ENCODE data around the gene ZNF646.

The ZNF646 gene

GRCh38 chr16:31090540-31090939, 16.3 kb downstream of the ZNF646 start:
- no peaks in the 10 kb centered on the region for H4K20me1 ChIP-seq (ENCODE audit: insufficient read depth, low read length)
- H3K4me1 ChIP-seq (ENCODE audit: low read length): no peaks in the 10 kb centered on the region
- H3K9ac ChIP-seq (ENCODE audit: low read length): no peak overlapping the region
- H2AFZ ChIP-seq (ENCODE audit: low read length): no peak overlapping the region
- H3K27ac ChIP-seq (ENCODE audit: low read length): no peak overlapping the region
- no peaks in the 10 kb centered on the region for H3K9me3 ChIP-seq (replicated peaks; ENCODE audit: insufficient read depth, low read length)
- no peaks in the 10 kb centered on the region for H3K36me3 ChIP-seq (replicated peaks; ENCODE audit: insufficient read depth, low read length)
- no peak for DNase-seq
- H3K79me2 ChIP-seq (ENCODE audit: low read length): peaks cover 20% of the 10 kb centered on the region
- H3K27me3 ChIP-seq (replicated peaks; ENCODE audit: insufficient read depth, low read length): no peaks in the 10 kb centered on the region
- H3F3A ChIP-seq (ENCODE audit: insufficient read depth, low read length): peaks cover 4% of the 10 kb centered on the region
- H3K4me2 ChIP-seq (ENCODE audit: low read depth, low read length): no peak overlapping the region
- TF ChIP-seq EZH2 (optimal IDR thresholded peaks at IDR 0.05; ENCODE audit: low read depth, low read length): no peak
- no peak for TF ChIP-seq EZH2phosphoT487 (IDR thresholded peaks at IDR 0.05; ENCODE audit: low read length)
- no peak for TF ChIP-seq CTCF (IDR thresholded peaks at IDR 0.05; ENCODE audit: low read length)
- H3K9me2 ChIP-seq (replicated peaks; ENCODE audit: insufficient read depth, low read length): no peaks in the 10 kb centered on the region
- no peak overlapping the region for H3K4me3 ChIP-seq (ENCODE audit: low read length)

GRCh38 chr16:31092330-31092729, 18.1 kb downstream of the ZNF646 start:
- Histone ChIP-seq H3F3A (ENCODE audit: insufficient read depth, low read length) (peaks cover 4% of the 10 kb centered on the region), H3K36me3 (replicated peaks; ENCODE audit: insufficient read depth, low read length) (no peaks in the 10 kb centered on the region), H3K4me1 (ENCODE audit: low read length) (no peaks in the 10 kb centered on the region), H2AFZ (ENCODE audit: low read length) (no peak overlapping the region), H3K4me3 (ENCODE audit: low read length) (no peak overlapping the region), H4K20me1 (ENCODE audit: insufficient read depth, low read length) (no peaks in the 10 kb centered on the region), H3K9me2 (replicated peaks; ENCODE audit: insufficient read depth, low read length) (no peaks in the 10 kb centered on the region), H3K79me2 (ENCODE audit: low read length) (peaks cover 20% of the 10 kb centered on the region), H3K9ac (ENCODE audit: low read length) (no peak overlapping the region), H3K27me3 (replicated peaks; ENCODE audit: insufficient read depth, low read length) (no peaks in the 10 kb centered on the region), H3K4me2 (ENCODE audit: low read depth, low read length) (no peak overlapping the region), H3K27ac (ENCODE audit: low read length) (no peak overlapping the region), H3K9me3 (replicated peaks; ENCODE audit: insufficient read depth, low read length) (no peaks in the 10 kb centered on the region)
- DNase-seq: no peak
- TF ChIP-seq EZH2 (optimal IDR thresholded peaks at IDR 0.05; ENCODE audit: low read depth, low read length) (no peak), EZH2phosphoT487 (IDR thresholded peaks at IDR 0.05; ENCODE audit: low read length) (no peak), CTCF (IDR thresholded peaks at IDR 0.05; ENCODE audit: low read length) (no peak)

GRCh38 chr16:31093132-31093703, 19.0 kb downstream of the ZNF646 start:
- Histone ChIP-seq H3K9me2 (replicated peaks; ENCODE audit: insufficient read depth, low read length) (no peaks in the 10 kb centered on the region), H3K4me2 (ENCODE audit: low read depth, low read length) (peak overlapping the region; percentile 93; the same call in 1 of the 2 replicates), H3K27ac (ENCODE audit: low read length) (no peak overlapping the region), H4K20me1 (ENCODE audit: insufficient read depth, low read length) (no peaks in the 10 kb centered on the region), H3K9ac (ENCODE audit: low read length) (no peak overlapping the region), H3K4me3 (ENCODE audit: low read length) (no peak overlapping the region), H3K79me2 (ENCODE audit: low read length) (peaks cover 20% of the 10 kb centered on the region), H2AFZ (ENCODE audit: low read length) (no peak overlapping the region), H3F3A (ENCODE audit: insufficient read depth, low read length) (peaks cover 4% of the 10 kb centered on the region), H3K36me3 (replicated peaks; ENCODE audit: insufficient read depth, low read length) (no peaks in the 10 kb centered on the region), H3K9me3 (replicated peaks; ENCODE audit: insufficient read depth, low read length) (no peaks in the 10 kb centered on the region), H3K4me1 (ENCODE audit: low read length) (no peaks in the 10 kb centered on the region), H3K27me3 (replicated peaks; ENCODE audit: insufficient read depth, low read length) (peaks cover 4% of the 10 kb centered on the region)
- no peak for DNase-seq
- no peak for TF ChIP-seq EZH2 (optimal IDR thresholded peaks at IDR 0.05; ENCODE audit: low read depth, low read length)
- no peak for TF ChIP-seq EZH2phosphoT487 (IDR thresholded peaks at IDR 0.05; ENCODE audit: low read length)
- no peak for TF ChIP-seq CTCF (IDR thresholded peaks at IDR 0.05; ENCODE audit: low read length)

Data from MM.1S (cell line).